ENCODE results near the gene KCNJ10. TPM values are rescaled to one million over a fixed set of nuclear protein-coding genes. Genes with fewer than 3 reads are reported as not detected.

Gene KCNJ10
- total RNA-seq, 1 donor from 2014 or later: not detected

- H3K4me3 Mint-ChIP-seq (ENCODE audit: unreplicated experiment): no peak overlapping the region
- H3K27me3 Mint-ChIP-seq (ENCODE audit: unreplicated experiment): peaks cover 18% of the 10 kb centered on the region
- no peak for DNase-seq
- H3K36me3 Mint-ChIP-seq (ENCODE audit: unreplicated experiment): no peaks in the 10 kb centered on the region
- no peak overlapping the region for H3K27ac Mint-ChIP-seq (ENCODE audit: unreplicated experiment)
- no peak for TF ChIP-seq CTCF (IDR thresholded peaks at IDR 0.05; ENCODE audit: partially characterized antibody, unreplicated experiment)
- peaks cover 23% of the 10 kb centered on the region for H3K4me1 Mint-ChIP-seq (ENCODE audit: low read depth, unreplicated experiment)
- H3K9me3 Mint-ChIP-seq (ENCODE audit: unreplicated experiment): peaks cover 2% of the 10 kb centered on the region
These were observed 35.2 kb upstream of the KCNJ10 start for GRCh38 chr1:160105155-160105554.

- peaks cover 16% of the 10 kb centered on the region for H3K27me3 Mint-ChIP-seq (ENCODE audit: unreplicated experiment)
- no peak overlapping the region for H3K4me3 Mint-ChIP-seq (ENCODE audit: unreplicated experiment)
- no peak for DNase-seq
- H3K9me3 Mint-ChIP-seq (ENCODE audit: unreplicated experiment): peaks cover 2% of the 10 kb centered on the region
- no peak overlapping the region for H3K27ac Mint-ChIP-seq (ENCODE audit: unreplicated experiment)
- peaks cover 23% of the 10 kb centered on the region for H3K4me1 Mint-ChIP-seq (ENCODE audit: low read depth, unreplicated experiment)
- no peaks in the 10 kb centered on the region for H3K36me3 Mint-ChIP-seq (ENCODE audit: unreplicated experiment)
- TF ChIP-seq CTCF (IDR thresholded peaks at IDR 0.05; ENCODE audit: partially characterized antibody, unreplicated experiment): no peak
These were observed 34.5 kb upstream of the KCNJ10 start for GRCh38 chr1:160104486-160104885.

GRCh38 chr1:160103658-160104408, 33.9 kb upstream of the KCNJ10 start:
- TF ChIP-seq CTCF (IDR thresholded peaks at IDR 0.05; ENCODE audit: partially characterized antibody, unreplicated experiment): no peak
- Mint-ChIP-seq H3K4me3 (ENCODE audit: unreplicated experiment) (no peak overlapping the region), H3K9me3 (ENCODE audit: unreplicated experiment) (peaks cover 2% of the 10 kb centered on the region), H3K27me3 (ENCODE audit: unreplicated experiment) (peaks cover 15% of the 10 kb centered on the region), H3K4me1 (ENCODE audit: low read depth, unreplicated experiment) (peaks cover 21% of the 10 kb centered on the region), H3K36me3 (ENCODE audit: unreplicated experiment) (no peaks in the 10 kb centered on the region), H3K27ac (ENCODE audit: unreplicated experiment) (no peak overlapping the region)
- DNase-seq: no peak

- no peak for TF ChIP-seq CTCF (IDR thresholded peaks at IDR 0.05; ENCODE audit: partially characterized antibody, unreplicated experiment)
- H3K27me3 Mint-ChIP-seq (ENCODE audit: unreplicated experiment): peaks cover 18% of the 10 kb centered on the region
- no peak overlapping the region for H3K4me3 Mint-ChIP-seq (ENCODE audit: unreplicated experiment)
- no peaks in the 10 kb centered on the region for H3K36me3 Mint-ChIP-seq (ENCODE audit: unreplicated experiment)
- no peak for DNase-seq
- H3K4me1 Mint-ChIP-seq (ENCODE audit: low read depth, unreplicated experiment): peaks cover 28% of the 10 kb centered on the region
- peaks cover 6% of the 10 kb centered on the region for H3K9me3 Mint-ChIP-seq (ENCODE audit: unreplicated experiment)
- H3K27ac Mint-ChIP-seq (ENCODE audit: unreplicated experiment): no peak overlapping the region
These were observed 32.0 kb upstream of the KCNJ10 start for GRCh38 chr1:160101717-160102522.
